Pericardium fibroblast (primary cell): ENCODE data around the gene ARMC8. TPM values are rescaled to one million over a fixed set of nuclear protein-coding genes. Genes with fewer than 3 reads are reported as not detected.

Source experiments
- total RNA-seq: library from RNA; depleted of rRNA; stranded (reverse); fragments of >200 nt; gene quantifications from 2 replicates; pipeline ENCODE4 v1.2.3, GENCODE V29; 2015

Gene ARMC8, protein sequence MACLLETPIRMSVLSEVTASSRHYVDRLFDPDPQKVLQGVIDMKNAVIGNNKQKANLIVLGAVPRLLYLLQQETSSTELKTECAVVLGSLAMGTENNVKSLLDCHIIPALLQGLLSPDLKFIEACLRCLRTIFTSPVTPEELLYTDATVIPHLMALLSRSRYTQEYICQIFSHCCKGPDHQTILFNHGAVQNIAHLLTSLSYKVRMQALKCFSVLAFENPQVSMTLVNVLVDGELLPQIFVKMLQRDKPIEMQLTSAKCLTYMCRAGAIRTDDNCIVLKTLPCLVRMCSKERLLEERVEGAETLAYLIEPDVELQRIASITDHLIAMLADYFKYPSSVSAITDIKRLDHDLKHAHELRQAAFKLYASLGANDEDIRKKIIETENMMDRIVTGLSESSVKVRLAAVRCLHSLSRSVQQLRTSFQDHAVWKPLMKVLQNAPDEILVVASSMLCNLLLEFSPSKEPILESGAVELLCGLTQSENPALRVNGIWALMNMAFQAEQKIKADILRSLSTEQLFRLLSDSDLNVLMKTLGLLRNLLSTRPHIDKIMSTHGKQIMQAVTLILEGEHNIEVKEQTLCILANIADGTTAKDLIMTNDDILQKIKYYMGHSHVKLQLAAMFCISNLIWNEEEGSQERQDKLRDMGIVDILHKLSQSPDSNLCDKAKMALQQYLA
- 24.6 and 32.7 TPM in 2 replicates for total RNA-seq

DNA sequence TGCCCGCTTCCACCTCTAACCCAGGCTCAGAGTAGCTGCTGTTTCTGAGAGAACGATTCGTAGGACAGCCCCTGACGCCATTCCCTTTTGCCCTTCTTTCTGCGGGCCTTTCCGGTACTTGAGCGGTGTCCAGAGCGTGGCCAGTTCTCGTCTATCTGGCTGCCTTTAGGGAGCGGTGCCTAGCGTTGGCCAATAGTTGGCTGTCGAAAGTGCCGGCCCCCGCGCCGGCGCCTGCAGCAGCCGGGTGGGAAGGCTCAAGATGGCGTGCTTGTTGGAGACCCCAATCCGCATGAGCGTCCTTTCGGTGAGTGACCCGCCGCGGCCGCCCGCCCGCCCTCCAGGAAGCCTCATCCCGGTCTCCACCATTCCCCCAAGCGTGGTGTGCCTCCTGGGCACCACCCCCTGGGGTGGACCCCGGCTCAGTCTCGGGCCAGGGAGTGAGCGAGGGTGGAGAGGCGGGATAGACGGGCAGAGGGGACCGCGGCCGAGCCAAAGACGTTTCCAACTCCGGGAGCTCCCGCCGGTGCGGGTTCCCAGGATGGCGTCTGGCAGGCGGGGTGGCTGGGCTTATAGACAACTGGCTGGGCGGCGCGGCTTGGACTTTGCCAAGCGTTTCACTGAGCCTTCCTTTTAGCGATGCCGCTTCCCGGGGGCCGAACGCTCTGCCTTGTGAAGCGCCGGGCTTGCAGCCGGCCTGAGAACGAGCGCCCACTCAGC lies at the start of gene ARMC8:
ARMC8 (plus strand) TSS at position 6 of the 717 bp plus-strand sequence; CDS start at position 260, 254 bp downstream.

DNA sequence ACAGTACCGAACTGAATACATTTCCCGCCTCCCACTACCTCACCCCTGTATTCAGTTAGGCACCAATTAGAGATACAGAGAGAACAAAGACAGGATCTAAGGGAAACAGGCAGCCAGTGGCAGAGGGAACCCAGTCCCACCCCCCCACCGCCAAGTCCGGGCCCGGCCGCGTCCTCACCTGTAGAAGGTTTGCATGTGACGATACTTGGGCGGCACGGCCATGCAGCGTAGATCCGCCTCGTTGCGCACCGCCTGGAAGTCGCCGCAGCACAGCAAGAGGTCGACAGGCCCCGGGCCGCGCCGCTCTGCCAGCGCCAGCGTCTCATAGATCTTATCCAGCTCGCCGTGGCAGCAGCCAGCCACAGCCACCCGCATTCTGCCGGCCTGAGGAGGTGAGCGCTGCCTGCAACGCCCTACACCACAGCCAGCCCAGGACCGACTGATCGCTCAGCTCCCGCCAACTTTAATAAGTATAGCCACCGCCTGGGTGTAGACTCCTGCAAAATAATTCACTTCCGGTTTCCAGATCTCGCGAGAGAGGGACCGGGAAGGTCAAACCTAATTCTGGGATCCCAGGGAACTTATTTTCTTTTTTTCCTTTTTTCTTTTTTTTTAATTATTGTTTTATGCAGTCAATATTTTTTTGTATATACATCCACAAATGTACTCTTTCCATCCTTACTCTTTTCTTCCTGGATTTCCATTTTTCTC lies 12.5 kb upstream of the ARMC8 start, which contains the start of gene DBR1:
DBR1 (minus strand) TSS at position 501 of the 711 bp plus-strand sequence; CDS start at position 375, 126 bp downstream.

DNA sequence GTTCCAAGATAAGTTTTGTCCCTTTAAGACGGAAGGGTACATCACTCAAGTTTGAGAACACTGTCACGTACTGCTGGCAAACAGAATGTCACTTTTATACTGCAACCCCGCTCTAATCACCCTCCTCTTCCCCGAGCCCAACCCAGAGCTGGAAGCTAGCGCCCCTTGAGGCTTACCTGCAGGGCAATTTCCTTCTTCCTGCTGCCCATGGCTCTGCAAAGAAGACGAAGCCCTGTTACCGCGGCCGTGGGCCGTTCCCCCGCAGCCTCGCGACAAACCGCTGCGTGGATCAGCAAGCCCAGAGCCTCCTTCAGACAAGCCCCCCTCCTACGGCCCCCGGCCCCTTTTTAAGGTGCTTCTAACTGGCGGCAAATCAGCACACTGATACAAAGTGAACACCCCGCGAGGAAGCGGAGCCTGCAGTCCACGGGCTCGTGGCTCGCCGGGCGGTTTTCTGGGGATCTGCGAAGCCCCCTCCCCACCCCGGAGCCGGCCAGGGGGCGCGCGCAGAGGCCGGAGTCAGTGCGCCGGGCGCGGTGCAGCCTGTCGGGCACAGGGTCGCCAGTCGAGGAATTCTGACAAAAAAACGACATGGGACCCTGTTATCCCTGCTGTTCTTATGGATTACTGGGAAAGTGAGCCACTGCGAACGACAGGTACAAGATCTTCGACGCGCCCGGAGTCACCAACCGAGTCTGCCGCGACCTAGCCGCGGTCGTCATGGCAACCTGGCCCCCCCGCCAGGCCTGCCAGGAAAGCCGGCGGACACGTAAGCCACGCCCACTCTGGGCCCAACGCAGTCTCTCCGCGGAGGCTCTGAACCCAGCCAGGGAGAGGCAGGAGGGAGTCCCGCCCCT lies 142.3 kb downstream of the ARMC8 start, which contains the start of gene NME9:
NME9 (minus strand) TSS at position 725 of the 857 bp plus-strand sequence; CDS start at position 209, 516 bp downstream.

Other genes starting within 250 kb of the ARMC8 start
- not detected in 2 replicates for gene CLDN18, start 177.1 kb upstream of the ARMC8 start, total RNA-seq
- 9.2 and 14.9 TPM in 2 replicates for gene DZIP1L, start 71.7 kb upstream of the ARMC8 start, total RNA-seq
- gene A4GNT, start 54.9 kb upstream of the ARMC8 start, total RNA-seq, result not detected in 2 replicates
- 7.6 and 7.7 TPM in 2 replicates for gene DBR1, start 12.4 kb upstream of the ARMC8 start, total RNA-seq
- 0.09 TPM in 1 of 2 replicates, not detected in the other for gene NME9, start 142.6 kb downstream of the ARMC8 start, total RNA-seq
- 16.9 and 30.6 TPM in 2 replicates for gene MRAS, start 161.3 kb downstream of the ARMC8 start, total RNA-seq
- 0.85 and 1.4 TPM in 2 replicates for gene ESYT3, start 247.3 kb downstream of the ARMC8 start, total RNA-seq